HTR-8/SVneo (cell line): Measurements from ENCODE around the gene MT3.

Source experiments
- DNase-seq: peaks from one replicate; pipeline ENCODE4 v3.0.0; 2011; ENCODE audit warnings: low spot score, mixed read lengths; ENCODE audit not compliant: insufficient read length
- FAIRE-seq: peaks from 2 replicates; lab custom pipeline; 2011; peaks lifted over from hg19 to GRCh38; lab: Jason Lieb, UNC

Gene MT3

DNA sequence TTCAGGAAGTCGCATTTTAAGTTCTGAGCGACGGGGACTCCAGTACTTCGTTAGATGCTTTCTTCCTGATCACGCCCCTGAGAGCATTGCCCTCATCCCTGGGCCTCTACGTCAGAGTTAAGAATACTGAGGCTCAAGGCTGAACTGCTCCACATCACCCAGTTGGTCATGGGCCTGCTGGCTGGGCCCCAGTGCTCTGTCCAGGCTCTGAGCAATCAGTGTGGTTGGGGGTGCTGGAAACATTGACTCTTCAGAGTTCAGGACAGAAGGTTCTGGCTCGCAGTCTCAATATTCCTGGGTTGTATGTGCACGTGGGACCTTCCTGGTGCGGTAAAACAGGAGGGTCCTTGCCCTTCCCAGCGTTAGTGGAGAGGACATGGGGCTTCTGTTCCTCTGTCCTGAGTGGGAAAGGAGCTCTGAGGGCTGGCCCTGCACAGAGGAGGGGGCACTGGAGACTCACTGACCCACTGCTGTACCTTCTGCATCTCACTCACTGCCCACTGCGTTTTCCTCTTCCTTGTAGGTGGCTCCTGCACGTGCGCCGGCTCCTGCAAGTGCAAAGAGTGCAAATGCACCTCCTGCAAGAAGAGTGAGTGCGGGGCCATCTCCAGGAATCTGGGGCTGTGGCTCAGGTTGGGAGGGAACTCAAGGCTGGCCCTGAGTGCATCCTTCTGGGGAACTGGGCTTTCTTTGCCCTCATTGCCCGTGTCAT lies 36.8 kb downstream of the MT3 start:
- FAIRE-seq (no peak), DNase-seq (no peak)

DNA sequence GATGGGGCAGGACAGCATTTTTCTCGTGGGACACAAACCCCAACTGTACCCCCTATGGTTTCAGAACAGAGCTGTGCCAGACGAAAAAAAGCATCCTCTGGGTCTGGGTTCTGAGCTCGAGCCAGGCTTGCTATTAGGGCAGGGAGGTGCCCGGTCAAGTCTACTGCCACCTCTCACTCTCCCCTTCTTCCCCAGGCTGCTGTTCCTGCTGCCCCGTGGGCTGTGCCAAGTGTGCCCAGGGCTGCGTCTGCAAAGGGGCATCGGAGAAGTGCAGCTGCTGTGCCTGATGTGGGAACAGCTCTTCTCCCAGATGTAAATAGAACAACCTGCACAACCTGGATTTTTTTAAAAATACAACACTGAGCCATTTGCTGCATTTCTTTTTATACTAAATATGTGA lies 37.4 kb downstream of the MT3 start:
- DNase-seq (no peak), FAIRE-seq (no peak)

DNA sequence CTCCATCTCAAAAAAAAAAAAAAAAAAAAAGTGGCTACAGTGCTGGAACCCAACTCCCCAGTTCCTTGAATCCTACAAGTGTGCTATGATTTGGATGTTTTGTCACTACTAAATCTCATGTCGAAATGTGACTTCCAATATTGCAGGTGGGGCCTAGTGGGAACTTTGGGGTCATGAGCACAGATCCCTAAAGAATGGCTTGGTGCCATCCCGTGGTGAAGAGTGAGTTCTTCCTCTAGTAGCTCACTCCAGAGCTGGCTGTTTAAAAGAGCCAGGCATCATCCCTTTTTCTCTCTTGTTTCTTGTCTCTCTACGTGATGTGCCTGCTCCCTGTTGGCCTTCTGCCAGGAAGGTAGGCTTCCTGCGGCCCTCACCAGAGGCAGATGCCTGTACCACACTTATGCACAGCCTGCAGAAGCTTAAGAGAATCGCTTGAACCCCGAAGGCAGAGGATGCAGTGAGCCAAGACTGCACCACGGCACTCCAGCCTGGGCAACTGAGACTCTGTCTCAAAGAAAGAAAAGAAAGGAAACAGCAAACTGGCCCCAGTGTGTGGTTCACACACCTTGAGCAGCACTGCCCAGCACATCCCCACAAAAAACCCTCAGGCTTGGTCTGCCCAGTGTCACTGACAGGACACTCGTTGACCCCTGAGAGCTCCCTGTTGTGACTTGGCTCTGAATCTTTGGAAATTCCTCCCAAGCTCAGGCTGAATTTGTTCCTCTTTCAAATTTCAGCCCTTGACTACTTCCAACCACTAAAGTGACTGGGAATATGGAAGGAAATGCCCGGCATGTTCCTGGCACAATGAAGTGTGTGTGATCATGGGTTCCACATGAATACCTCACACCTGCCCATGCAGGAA lies 39.4 kb downstream of the MT3 start:
- DNase-seq, result no peak
- no peak for FAIRE-seq

DNA sequence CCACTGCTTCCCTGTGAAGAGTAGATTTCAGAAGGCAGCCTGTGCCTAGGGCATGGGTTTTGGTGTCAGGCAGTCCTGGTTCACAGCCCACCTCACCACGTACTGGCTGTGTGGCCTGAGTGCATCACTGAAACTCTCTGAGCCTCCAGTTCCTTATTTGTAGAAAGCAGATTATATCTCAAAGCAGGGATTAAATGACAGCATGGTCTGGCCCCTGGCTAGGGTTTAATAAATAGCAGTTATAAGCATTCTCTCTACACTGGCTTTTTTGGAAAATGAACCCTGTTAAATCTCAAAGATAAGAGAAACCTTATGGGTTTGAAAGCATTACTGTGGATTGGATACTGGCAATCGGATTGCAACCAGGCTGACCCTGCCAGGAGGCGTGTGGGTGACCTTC lies 40.2 kb downstream of the MT3 start:
- FAIRE-seq, result no peak

DNA sequence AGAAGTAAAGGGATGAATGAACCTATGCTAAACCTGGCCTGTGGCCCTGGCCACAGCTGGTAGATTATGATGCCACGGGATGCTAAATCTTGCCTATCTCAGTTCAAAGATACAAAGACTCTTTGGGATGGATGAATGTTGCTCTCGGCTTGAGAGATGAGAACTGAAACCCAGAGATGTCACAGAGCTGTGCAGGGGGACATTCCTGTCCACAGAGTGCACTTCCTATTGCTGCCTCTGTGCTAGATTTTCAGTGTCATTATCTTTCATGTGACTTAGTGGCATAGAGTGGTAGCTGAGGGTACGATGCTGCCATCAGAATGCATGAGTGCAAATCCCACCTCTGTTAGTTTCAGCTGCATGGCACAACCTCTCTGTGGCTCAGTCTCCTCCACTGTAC lies 40.8 kb downstream of the MT3 start:
- DNase-seq (no peak), FAIRE-seq (no peak)

More for the DNA sequence above, 40.2 kb downstream of the MT3 start:
- no peak for DNase-seq

DNA sequence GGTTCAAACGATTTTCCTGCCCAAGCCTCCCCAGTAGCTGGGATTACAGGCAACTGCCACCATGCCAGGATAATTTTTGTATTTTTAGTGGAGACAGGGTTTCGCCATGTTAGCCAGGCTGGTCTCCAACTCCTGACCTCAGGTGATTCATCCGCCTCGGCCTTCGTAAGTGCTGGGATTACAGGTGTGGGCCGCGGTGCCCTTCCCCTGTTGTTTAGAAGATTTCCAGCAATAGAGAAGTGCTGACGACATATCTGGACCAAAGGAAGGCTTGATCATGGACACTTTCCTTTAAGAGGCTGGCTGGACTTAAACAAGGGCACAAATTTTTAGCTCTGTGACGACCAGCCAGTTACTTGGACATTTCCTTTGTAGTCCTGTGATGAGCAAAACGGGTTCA lies 41.9 kb downstream of the MT3 start:
- FAIRE-seq (no peak), DNase-seq (no peak)

DNA sequence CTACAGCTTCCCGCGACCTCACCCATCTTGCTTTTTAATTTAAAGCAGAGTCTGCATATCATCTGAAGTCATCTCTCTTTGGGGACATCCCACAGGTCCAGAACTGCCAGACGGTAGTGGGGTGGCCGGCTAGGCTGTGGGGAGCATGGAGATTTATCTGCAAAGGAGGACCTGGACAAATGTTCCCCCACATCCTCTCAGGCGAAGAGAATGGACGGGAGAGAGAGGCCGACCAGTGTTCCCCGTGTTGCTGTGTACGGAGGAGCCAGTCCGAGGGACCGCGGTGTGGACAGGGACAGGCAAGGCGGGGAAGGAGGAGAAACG lies 42.5 kb downstream of the MT3 start:
- FAIRE-seq (no peak), DNase-seq (no peak)

DNA sequence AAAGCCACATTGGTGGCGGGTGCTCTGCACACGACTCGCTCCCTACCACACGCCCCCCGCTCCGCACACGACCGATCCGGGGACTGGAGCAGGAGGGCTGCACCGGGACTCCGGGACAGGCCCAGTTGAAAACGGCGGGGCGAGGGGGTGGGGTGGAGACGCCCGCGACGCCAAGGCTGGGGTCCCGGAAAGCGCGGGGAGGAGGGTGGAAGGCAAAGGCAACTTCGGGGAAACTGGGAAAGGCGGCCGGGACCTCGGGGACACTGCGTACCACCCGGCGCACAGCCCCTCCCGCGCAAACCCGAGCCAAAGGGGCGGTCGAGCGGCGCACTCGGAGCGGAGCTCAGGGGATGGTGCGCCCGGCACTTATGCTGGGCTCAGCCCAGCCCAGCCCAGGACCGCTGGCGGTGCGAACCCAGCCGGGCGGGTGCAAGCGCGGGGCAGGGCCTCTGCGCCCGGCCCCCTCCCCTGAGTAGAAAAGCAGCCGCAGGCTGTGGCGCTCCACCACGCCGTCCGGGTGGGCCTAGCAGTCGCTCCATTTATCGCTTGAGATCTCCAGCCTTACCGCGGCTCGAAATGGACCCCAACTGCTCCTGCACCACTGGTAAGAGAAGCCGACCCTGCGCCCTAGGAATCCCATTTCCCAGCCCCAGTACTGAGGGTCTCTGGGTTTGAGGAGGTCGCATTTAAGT lies 43.0 kb downstream of the MT3 start, which contains the start of gene MT1M:
Gene MT1M, plus strand, starts transcription at position 504 of the 692 bp plus-strand sequence. Its CDS starts 73 bp downstream, at position 577.
- FAIRE-seq (no peak), DNase-seq (no peak)

DNA sequence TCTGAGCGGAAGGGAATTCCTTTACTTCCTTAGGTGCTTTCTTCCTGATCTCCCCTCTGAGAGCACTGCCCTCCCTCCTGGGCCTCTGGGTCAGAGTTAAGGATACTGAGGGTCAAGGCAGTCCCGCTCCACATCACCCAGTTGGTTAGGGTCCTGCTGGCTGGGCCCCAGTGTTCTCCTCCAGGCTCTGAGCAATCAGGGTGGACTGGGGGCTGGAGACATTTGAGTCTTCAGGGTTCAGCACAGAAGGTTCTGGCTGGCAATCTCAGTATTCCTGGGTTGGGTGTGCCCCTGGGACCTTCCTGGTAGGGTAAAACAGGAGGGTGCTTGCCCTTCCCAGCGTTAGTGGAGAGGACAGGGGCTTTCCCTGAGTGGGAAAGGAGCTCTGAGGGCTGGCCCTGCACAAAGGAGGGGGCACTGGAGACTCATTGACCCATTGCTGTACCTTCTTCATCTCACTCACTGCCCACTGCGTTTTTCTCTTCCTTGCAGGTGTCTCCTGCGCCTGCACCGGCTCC lies 43.6 kb downstream of the MT3 start:
- DNase-seq (no peak), FAIRE-seq (no peak)

DNA sequence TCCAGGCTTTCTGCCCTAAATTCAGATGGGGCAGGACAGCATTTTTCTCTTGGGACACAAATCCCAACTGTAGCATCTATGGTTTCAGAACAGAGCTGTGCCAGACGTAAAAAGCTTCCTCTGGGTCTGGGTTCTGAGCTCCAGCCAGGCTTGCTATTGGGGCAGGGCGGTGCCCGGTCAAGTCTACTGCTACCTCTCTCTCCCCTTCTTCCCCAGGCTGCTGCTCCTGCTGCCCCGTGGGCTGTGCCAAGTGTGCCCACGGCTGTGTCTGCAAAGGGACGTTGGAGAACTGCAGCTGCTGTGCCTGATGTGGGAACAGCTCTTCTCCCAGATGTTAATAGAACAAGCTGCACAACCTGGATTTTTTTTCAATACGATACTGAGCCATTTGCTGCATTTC lies 44.2 kb downstream of the MT3 start:
- FAIRE-seq (no peak), DNase-seq (no peak)

DNA sequence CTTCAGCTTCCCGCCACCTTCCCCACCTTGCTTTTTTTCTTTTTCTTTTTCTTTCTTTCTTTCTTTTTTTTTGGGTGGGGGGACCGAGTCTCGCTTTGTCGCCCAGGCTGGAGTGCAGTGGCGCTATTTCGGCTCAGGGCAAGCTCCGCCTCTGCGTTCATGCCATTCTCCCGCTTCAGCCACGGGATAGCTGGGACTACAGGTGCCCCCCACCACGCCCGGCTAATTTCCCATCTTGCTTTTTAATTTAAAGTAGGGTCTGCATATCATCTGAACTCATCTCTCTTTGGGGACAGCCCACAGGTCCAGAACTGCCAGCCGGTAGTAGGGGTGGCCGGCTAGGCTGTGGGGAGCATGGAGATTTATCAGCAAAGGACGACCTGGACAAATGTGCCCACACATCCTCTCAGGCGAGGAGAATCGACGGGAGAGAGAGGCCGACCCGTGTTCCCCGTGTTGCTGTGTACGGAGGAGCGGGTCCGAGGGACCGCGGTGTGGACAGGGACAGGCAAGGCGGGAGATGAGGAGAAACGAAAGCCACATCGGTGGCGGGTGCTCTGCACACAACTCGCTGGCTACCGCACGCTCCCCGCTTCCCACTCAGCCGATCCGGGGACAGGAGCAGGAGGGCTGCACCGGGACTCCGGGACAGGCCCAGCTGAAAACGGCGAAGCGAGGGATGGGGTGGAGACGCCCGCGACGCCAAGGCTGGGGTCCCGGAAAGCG lies 45.5 kb downstream of the MT3 start:
- no peak for FAIRE-seq

DNA sequence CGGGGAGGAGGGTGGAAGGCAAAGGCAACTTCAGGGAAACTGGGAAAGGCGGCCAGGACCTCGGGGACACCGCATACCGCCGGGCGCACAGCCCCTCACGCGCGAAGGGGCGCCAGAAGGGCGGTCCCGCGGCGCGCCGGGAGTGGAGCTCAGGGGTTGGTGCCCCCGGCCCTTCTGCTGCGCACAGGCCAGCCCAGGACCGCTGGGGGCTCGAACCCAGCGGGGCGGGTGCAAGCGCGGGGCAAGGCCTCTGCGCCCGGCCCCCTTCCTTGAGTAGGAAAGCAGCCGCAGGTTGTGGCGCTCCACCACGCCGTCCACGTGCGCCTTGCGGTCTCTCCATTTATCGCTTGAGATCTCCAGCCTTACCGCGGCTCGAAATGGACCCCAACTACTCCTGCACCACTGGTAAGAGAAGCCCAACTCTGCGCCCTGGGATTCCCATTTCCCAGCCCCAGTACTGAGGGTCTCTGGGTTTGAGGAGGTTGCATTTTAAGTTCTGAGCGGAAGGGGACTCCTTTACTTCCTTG lies 46.2 kb downstream of the MT3 start:
- DNase-seq (no peak), FAIRE-seq (no peak)

More for the DNA sequence above, 45.5 kb downstream of the MT3 start:
- no peak for DNase-seq

DNA sequence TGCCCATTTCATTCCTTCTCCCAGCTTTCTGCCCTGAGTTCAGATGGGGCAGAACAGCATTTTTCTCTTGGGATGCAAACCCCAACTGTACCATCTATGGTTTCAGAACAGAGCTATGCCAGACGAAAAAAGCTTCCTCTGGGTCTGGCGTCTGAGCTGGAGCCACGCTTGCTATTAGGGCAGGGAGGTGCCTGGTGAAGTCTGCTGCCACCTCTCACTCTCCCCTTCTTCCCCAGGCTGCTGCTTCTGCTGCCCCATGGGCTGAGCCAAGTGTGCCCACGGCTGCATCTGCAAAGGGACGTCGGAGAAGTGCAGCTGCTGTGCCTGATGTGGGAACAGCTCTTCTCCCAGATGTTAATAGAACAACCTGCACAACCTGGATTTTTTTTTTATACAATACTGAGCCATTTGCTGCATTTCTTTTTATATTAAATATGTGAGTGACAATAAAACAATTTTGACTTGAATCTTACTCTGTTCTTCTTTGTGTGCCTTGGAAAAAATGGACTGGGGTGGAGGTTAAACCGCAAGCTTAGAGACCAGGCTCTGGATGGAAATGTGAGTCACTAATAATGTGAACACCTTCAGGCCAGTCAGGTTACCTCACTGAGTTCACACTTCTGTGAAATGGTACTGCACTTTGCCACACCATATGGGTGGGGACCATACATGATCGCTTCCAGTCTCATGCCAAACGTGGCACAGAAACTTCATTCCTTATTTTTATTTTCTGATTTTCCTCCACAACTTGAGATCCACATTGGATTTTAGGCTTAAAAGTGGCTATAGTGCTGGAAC lies 47.5 kb downstream of the MT3 start:
- DNase-seq (no peak), FAIRE-seq (no peak)

DNA sequence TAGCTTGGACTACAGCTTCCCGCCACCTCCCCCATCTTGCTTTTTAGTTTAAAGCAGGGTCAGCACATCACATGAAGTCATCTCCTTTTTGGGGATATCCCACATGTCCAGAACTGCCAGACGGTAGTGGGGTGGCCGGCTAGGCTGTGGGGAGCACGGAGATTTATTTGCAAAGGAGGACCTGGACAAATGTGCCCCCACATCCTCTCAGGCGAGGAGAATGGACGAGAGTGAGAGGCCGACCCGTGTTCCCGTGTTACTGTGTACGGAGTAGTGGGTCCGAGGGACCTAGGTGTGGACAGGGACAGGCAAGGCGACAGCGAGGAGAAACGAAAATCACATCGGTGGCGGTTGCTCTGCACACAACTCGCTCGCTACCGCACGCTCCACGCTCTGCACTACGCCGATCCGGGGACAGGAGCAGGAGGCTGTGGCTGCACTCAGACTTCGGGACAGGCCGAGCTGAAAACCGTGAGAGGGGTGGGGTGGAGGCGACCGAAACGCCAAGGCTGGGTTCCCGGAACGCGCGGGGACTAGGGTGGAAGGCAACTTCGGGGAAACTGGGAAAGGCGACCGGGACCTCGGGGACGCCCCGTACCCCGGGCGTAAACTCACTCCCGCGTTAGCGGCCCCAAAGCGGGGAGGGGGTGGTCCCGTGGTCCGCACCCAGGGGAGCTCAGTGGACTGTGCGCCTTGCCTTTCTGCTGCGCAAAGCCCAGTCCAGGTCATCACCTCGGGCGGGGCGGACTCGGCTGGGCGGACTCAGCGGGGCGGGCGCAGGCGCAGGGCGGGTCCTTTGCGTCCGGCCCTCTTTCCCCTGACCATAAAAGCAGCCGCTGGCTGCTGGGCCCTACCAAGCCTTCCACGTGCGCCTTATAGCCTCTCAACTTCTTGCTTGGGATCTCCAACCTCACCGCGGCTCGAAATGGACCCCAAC lies 48.8 kb downstream of the MT3 start, which contains the start of gene MT1A:
Gene MT1A, plus strand, starts transcription at position 853 of the 937 bp plus-strand sequence. Its CDS starts 73 bp downstream, at position 926.
- DNase-seq (no peak), FAIRE-seq (no peak)

DNA sequence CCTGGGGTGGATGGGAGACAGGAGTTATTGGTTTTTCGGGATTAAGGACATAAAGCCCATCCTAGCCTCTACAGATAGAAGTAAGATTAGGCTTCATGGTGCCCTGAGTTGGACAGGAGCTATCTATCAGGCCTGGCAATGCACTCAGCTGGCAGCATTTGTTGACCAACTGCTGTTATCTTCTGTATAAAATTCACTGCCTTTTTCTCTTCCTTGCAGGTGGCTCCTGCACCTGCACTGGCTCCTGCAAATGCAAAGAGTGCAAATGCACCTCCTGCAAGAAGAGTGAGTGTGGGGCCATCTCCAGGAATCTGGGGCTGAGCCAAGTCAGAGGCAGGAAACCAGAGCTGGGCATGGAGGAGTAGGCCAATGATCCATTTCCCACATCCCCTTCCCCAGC lies 49.7 kb downstream of the MT3 start:
- FAIRE-seq (no peak), DNase-seq (no peak)

DNA sequence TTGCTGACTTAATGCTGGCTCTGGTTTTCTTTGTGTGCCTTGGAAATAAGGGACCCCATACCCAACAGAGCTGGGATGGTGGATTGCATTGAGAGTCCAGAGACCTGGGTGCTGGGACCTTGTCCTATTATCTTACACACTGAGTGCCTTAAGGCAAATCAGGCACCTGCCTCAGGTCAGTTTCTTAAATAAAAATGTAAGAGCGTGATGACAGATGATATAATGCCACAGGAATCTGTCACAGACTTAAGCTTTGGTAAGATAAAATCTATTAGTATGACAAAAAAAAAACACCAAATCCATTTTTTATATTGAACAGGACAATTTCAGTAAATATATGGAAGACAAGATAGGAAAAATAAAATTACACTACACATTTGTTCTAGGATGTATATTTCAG lies 50.7 kb downstream of the MT3 start:
- DNase-seq, result no peak
- no peak for FAIRE-seq
